Urothelium cell line (cell line): ENCODE data around the gene RHOC.
"Not testable (repeated sequence)": the region's sequence is repeated elsewhere in the genome, so short reads cannot be mapped to it uniquely, and the experiment has no call there.

ENCODE experiments used
- DNase-seq: peaks from one replicate; pipeline ENCODE4 v3.0.0; 2011; ENCODE audit warnings: low spot score, mixed read lengths
- FAIRE-seq: peaks from 2 replicates; lab custom pipeline; 2011; peaks lifted over from hg19 to GRCh38; lab: Jason Lieb, UNC

Gene RHOC

DNA sequence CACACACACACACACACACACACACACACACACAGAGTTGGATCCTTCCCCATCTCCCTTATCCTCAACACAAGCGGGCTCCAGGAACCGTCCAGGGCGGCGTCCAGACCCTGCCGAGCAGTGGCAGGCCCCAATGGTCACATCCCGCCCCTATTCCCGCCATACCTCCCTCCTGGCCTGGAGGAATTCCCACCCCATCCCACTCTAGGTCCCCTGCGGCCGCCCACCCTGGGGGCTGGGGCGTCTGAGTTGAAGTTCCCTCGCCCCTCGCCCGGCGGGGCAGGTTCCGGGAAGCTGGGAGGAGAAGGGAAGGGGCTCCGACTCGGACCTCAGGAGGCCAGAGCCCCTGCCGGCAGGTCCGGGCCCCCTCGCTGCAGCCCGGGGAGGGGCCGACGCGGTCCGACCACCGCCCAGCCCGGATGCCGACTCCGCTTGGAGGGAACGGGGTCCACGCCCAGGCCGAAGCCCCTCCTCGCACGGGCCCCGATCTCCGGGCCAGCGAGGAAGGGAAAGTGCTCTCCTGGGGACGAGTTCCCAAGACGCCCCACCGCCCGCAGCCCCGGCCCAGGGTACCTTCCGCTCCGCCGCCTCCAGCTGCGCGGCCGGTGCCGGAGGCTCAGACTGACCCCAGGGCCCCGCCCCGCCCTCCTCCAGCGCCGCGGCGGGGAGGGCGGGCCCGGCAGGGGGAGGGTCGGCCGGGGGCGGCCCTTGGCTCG is at the start of gene RHOC:
Gene RHOC, minus strand, starts transcription at position 623 of the 716 bp plus-strand sequence. CDS start 3,328 bp downstream, outside the sequence.
- FAIRE-seq: no peak
- peak; percentile 92 for DNase-seq

DNA sequence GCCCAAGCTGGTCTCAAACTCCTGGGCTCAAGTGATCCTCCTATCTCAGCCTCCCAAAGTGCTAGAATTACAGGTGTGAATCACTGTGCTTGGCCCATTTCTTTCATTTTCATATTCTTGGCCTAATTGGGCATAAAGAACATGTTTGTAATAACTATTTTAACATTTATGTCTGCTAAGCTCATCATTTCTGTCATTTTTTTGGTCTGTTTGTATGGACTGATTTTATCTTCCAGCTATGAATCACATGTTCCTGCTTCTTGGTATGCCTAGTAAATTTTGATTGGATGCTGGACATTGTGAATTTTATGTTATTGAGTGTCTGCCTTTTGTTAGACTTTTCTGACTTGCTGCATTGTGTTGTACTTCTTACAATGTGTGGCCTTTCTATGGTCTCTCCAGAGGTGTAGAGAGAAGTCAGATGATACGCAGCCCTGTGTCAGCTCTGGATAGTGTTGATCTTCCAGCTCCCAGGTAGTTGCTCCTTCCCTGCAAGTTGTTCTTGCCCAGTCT is 47.2 kb upstream of the RHOC start:
- no peak for FAIRE-seq

DNA sequence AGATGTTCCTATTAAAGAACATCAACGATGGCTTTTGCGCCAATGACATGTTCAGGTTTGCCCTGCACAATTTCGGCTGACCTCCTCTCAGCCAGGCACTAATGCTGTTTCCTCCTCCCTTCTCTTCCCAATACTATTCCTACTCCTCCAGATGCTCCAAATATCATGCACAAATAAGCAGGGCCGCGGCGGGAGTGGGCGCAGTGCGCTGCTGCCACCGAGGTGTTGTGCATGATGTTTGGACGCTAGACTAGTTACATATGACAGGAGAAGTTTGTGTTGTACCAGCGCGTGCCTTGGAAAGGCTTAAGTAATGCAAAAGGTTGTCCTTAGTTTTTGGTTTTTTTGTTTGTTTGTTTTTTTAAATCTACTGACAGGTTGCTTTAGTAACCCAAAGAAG is 41.5 kb upstream of the RHOC start:
- peak; percentile 59 for FAIRE-seq
- no peak for DNase-seq

More for the DNA sequence above, 47.2 kb upstream of the RHOC start:
- no peak for DNase-seq

DNA sequence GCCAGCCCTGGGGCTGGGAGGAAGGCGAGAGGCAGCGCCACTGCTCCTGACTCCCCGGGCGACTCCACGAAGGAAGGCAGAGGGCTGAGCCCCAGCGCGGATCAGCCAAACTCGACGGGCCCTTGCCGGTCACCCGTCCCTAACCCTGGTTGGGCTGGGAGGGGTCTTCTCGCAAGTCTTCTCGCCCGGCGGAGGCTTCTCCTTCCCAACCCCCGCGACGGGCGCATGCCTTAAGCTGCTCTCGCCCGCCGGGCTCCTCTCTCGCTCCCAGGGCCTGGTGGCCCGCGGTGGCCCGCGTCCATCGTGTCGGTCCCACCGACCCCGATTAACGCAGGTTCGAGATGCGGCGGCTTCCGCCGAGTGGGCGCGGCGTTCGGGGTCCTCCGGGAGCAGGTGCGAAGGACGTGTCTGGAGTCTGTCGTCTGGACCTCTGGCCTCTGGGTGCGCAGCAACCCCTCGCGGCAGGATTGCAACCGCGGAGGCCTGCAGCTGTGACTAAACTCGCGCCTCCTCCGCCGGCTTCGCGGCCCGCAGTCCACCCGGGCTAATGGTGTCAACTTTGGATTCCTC is 37.2 kb upstream of the RHOC start:
- FAIRE-seq (no peak), DNase-seq (no peak)

DNA sequence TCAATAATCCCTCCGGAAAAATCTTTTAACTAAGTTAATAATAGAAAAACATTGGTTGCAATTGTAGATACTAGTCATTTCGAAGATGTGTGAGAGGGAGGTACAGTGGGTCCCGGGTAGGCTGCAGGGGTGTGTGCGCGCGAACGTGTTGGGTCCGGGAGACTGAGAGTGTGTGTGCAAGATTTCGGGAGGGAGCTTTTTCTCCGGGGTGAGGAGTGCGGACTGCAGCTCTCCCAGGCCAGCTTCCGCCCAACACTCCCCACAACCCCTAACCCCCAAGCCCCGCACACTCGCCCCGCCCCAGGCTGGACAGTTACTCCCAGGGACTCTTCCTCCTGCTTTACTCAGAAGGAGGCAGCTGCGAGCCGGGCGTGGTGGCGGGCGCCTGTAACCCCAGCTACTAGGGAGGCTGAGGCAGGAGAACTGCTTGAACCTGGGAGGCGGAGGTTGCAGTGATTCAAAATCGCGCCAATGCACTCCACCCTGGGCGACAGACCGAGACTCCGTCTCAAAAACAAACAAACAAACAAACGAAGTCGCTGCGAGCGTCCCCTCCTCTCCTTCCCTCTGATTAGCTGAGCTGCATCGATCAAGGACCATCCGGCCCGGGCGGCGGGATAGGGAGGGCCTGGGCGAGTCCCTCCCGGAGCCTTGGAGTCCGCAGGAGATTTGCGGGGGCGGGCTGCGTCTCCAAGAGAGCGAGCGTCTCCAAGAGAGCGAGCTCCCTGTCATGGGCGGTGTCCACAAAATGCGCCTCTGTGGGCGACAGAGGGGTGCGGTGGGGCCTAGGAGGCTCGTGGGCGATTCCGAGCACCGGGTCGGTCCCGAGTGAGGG is 36.5 kb upstream of the RHOC start:
- no peak for FAIRE-seq
- no peak for DNase-seq

DNA sequence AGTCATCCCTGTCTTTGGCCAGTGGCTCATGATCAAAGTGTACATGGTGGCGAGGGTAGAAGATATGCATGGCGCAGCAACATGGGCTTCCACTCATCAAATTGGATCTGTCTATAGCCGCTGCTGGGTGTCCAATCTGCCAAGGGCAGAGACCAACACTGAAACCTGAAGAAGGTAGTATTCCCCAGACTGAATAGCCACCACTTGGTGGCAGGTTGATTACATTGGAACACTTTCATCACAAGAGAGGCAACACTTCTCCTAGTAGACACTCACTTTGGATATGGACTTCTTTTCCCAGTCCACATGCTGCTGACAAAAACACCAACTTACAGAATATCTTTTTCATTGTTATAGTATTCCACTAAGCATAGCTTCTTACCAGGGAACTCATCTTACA is 30.6 kb upstream of the RHOC start:
- FAIRE-seq (no peak), DNase-seq (no peak)

DNA sequence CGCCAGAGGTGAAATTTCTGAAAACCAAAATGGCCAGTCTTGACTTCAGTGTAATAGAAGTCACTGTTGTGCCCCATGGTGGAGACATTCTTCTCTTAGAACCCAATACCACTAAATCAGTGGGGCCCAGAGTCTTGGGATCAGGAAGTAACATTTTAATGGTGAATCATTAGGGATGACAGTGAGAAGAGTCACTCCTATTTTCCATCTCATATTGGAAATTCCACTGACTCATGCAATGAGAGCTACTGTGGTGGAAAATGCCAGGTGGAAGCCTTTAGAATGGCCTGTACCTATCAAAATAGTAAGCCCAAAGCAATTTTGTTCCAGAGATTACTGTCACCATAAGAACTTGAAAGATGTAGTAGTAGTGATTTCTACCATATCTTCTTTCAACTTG is 28.8 kb upstream of the RHOC start:
- no peak for FAIRE-seq

DNA sequence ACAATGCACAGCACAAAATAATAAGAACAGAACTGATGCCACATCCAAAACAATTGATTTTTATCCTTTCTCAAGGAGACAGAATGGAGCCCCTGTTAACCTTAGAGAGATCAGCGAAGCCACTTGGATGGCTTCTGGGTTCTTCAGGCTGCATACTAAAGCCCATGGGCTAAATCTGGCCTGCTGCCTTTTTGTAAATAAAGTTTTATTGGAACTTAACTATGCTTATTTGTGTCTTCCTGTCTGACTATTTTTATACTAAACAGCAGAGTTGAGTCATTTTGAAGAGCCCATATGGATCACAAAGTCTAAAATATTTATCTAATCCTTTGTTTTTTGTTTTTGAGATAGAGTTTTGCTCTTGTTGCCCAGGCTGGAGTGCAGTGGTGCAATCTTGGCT is 24.5 kb upstream of the RHOC start:
- DNase-seq: no peak
- FAIRE-seq: no peak

More for the DNA sequence above, 28.8 kb upstream of the RHOC start:
- peak; percentile 80 for DNase-seq

DNA sequence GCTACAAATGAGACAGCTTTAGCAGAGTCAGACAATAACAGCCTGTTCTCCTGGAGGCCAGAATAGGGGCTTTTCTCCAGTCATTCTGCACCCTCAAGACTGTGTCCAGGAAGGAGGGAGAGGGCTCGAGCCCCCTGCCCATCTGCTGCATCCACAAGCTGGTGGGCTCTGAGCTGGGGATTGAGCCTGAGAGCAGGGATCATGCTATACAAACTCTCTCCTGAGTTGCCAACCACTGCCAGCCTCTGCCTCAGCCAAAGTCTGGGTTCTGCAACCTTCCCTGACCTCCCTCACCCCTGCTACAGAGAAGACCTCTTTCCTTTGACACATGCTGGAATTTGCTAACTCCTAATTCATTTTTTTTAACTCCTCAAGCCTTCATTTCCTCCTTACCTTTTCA is 23.0 kb upstream of the RHOC start:
- DNase-seq: no peak

DNA sequence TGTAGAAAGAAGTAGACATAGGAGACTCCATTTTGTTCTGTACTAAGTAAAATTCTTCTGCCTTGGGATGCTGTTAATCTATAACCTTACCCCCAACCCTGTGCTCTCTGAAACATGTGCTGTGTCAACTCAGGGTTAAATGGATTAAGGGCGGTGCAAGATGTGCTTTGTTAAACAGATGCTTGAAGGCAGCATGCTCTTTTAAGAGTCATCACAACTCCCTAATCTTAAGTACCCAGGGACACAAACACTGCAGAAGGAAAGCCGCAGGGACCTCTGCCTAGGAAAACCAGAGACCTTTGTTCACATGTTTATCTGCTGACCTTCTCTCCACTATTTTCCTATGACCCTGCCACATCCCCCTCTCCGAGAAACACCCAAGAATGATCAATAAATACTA is 22.1 kb upstream of the RHOC start:
- not testable (repeated sequence) for DNase-seq, FAIRE-seq

More for the DNA sequence above, 23.0 kb upstream of the RHOC start:
- FAIRE-seq: no peak

DNA sequence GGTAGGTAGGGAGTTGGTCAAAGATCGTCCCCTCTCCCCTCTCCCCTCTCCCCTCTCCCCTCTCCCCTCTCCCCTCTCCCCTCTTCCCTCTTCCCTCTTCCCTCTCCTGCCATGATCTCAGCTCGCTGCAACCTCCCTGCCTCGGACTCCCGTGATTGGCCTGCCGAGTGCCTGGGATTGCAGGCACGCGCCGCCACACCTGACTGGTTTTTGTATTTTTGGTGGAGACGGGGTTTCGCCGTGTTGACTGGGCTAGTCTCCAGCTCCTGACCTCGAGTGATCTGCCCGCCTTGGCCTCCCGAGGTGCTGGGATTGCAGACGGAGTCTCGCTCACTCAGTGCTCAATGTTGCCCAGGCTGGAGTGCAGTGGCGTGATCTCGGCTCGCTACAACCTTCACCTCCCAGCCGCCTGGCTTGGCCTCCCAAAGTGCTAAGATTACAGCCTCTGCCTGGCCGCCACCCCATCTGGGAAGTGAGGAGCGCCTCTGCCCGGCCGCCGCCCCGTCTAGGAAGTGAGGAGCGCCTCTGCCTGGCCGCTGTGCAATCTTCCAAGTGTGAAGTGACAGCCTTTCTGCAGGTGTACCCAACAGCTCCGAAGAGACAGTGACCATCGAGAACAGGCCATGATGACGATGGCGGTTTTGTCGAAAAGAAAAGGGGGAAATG is 21.5 kb upstream of the RHOC start:
- not testable (repeated sequence) for FAIRE-seq, DNase-seq

DNA sequence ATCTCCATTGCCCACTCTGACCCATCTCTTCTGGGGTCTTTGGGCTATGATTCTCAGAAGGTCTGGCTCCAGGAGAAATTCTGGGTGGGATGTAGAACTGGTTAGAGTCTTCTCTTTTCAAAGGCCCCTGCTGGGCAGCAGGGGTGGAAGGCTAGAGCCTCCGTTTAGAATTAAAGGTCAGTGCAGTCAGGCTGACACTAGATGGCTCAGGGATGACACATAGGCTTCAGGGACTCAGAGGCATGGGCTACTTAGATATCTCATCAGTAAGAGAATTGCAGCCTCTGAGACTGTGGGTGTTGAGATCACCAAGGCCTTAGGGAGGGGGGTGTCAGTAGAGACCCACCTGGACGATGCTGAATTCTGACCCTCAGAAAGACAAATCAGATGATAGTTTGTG is 20.8 kb upstream of the RHOC start:
- FAIRE-seq (no peak), DNase-seq (no peak)

DNA sequence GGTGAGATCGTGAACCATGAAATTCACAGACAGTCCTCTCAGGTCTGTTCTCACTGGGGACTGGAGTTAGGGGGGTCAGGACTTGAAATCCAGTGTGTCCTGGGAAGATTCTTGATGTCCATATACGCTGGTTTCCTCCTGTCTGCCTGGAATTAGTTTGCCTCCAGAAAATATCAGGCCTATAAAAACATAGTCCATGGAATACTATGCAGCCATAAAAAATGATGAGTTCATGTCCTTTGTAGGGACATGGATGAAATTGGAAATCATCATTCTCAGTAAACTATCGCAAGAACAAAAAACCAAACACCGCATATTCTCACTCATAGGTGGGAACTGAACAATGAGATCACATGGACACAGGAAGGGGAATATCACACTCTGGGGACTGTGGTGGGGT is 17.3 kb upstream of the RHOC start:
- FAIRE-seq, DNase-seq: not testable (repeated sequence)

DNA sequence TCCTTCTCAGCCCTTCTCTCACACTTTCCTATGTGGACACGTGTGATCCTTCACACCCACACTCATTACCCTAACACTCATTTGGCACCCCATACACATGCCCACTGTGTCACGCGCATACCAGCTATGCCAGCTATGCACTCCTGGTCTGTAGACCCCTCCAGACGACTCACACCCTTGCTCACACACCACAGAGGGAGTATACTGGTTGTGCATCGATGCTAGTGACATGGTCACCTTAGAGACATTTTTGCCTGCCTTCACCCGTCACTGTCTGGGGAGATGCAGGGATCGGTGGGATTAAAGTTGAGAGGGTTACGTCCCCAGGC is 16.5 kb upstream of the RHOC start:
- FAIRE-seq (peak; percentile 32), DNase-seq (no peak)

DNA sequence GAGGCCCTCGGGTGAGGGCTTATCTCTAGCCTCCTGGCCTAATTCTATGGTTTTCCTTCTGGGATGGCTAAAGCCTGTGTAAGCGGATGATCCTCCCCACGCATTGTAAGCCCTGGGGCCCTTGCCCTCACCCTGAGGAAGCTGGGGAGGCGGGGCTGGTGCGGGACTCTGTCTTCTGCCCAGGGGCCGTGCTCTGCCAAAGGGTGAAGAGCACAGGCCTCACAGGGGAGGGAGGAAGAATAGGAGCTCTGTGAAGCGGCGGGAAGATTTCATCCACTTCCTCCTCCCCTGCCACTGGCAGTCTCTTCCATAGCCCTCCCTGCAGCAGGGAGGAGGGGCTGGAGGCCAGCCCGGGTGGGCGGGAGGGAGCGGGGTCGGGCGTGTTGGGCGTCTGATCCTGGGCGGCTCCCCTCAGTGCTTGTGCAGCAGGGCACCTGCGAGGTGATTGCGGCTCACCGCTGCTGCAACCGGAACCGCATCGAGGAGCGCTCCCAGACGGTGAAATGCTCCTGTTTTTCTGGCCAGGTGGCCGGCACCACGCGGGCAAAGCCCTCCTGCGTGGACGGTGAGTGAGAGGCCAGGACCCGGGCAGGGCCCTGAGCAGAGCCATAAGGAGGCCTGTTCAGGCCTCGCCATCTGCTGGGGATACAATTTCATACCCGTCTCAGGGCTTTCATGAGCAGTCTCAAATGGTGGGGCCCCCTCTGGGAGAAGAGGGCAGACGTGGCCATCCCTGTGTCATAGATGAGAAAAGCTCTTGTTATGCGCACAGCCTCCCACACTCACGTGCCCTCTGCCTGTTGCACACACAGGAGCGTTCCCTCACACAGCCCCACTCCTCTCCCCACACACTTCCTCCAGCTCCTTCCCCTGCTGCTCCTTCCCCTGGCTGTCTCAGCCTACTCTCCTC is 15.9 kb upstream of the RHOC start:
- no peak for FAIRE-seq
- no peak for DNase-seq

DNA sequence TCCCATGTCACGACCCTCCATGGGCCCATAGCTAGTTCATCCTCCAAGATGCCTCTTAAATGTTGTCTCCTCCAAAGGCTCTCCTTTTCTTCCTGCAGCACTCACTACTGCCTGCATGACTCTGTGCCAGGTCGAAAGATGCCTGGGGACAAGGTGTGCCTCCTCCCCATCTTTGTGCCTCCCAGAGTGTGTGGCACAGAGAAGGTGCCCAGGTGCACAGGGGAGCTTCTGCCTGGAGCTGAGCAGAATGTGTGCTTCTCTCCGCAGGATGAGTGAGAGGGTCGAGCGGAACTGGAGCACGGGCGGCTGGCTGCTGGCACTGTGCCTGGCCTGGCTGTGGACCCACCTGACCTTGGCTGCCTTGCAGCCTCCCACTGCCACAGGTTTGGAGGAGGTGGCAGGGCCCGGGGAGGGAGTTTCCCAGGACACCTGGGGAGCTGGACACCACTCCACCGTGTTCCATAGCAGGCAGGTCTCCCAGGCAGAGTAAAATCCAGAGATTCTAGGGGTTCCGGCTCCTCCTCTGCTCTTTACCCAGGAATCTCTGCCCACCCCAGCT is 15.1 kb upstream of the RHOC start:
- DNase-seq (no peak), FAIRE-seq (no peak)

DNA sequence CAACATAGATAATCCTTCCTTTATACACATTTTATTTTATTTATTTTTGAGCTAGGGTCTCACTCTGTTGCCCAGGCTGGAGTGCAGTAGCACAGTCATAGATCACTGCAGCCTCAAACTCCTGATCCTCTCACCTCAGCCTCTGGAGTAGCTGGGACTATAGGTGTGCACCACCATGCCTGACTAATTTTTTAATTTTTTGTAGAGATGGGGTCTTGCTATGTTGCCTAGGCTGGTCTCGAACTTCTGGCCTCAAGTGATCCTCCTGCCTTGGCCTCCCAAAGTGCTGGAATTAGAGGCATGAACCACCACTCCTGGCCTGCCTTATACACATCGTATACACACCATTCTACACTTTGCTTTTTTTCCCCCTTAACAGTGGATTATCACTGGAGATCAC is 14.4 kb upstream of the RHOC start:
- not testable (repeated sequence) for FAIRE-seq, DNase-seq

DNA sequence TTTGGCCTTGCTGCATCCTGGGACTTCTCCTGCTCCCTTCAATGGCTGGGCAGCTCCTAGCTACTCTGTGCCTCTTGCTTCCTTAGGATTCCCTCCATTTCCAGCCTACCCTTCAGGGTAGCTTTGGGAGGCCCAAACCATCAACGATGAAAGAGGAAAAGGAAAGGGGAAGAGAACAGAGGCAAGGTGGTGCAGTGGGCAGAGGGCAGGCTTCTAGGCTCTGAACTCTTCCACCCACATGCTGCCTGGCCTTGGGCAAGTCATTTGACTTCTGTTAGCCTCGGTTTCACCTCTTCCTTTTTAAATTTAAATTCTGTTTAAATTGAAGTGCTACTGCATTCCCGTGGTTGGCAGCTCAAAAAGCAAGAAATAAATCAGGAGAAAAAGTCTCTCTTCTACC is 13.9 kb upstream of the RHOC start:
- DNase-seq (no peak), FAIRE-seq (no peak)

DNA sequence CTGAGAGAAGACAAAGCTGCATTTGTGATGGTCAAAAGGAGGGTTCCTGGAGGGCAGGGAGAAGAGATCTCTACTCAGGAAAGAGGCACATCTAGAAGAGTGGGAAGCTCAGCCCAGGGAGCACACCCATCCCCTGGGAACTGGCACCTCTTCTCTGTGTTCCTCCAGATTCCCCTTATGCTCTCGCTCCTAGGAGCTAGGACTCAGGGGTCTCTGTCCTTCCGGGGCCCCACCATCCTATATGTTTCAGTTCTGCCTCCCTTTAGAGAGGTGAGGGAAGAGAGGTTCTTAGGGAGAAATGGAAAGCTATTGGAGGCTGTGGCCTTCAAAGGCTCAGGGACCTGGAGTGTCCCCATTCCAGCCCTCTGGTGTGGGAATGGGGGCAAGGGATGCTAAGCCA is 12.8 kb upstream of the RHOC start:
- FAIRE-seq (no peak), DNase-seq (no peak)
